ENCODE results near the gene RAI1.

RAI1 gene

DNA sequence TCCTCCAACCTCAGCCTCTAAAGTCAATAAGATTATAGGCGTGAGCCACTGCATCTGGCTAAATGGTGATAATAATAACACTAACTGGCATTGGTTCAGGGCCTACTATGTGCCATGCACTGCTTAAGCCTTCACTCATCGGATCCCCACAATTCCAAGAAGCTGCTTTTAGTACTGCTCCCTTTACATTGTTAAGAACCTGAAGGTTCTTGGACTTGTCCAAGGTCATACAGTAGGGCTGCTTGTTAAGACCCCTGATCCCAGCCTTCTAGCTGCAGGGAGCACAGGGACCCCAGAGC, 149.0 kb downstream of the RAI1 start:
- Histone ChIP-seq H3K27ac (ENCODE audit: extremely low read depth, low read depth, low read length) (no peak overlapping the region), H3K4me1 (ENCODE audit: control insufficient read depth, insufficient read depth, low read length) (peaks cover 13% of the 10 kb centered on the region), H3K4me3 (ENCODE audit: low read depth, low read length) (no peak overlapping the region), H3K36me3 (ENCODE audit: control insufficient read depth in 2 of 2, insufficient read depth in 1 of 2, low read length in 2 of 2) (peaks cover 0 to 4% of the 10 kb centered on the region in 2 experiments; a peak in 2 of 3 replicates), H3K9me3 (ENCODE audit: control insufficient read depth, insufficient read depth, low read depth, low read length) (no peaks in the 10 kb centered on the region)
- ChIA-PET CTCF (interaction anchor here (1.2 to 1.5 kb wide), 2 partner anchors 19 to 29 kb away, joined by 3 to 4 read pairs; no protein-coding TSS in a partner anchor), POLR2A (interaction anchor here (1.1 to 1.2 kb wide), 2 partner anchors 8 to 16 kb away, joined by 3 read pairs; no protein-coding TSS in a partner anchor)
- no peak for TF ChIP-seq ZBTB21 (tag by site-specific recombination; IDR thresholded peaks at IDR 0.05)
- no peak for TF ChIP-seq ZNF2 (tag by site-specific recombination; IDR thresholded peaks at IDR 0.05)
- TF ChIP-seq, protein P1, sequence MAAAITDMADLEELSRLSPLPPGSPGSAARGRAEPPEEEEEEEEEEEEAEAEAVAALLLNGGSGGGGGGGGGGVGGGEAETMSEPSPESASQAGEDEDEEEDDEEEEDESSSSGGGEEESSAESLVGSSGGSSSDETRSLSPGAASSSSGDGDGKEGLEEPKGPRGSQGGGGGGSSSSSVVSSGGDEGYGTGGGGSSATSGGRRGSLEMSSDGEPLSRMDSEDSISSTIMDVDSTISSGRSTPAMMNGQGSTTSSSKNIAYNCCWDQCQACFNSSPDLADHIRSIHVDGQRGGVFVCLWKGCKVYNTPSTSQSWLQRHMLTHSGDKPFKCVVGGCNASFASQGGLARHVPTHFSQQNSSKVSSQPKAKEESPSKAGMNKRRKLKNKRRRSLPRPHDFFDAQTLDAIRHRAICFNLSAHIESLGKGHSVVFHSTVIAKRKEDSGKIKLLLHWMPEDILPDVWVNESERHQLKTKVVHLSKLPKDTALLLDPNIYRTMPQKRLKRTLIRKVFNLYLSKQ (tag by site-specific recombination; IDR thresholded peaks at IDR 0.05; ENCODE audit: borderline replicate concordance), result no peak
- TF ChIP-seq KLF10 (tag by site-specific recombination; IDR thresholded peaks at IDR 0.05), result no peak
- no peak for TF ChIP-seq ZNF155 (tag by site-specific recombination; IDR thresholded peaks at IDR 0.05)

- ChIA-PET POLR2A (interaction anchor here (1.2 kb wide), 1 partner anchor 9 kb away, joined by 3 read pairs; no protein-coding TSS in a partner anchor), CTCF (no interaction called here)
- peaks cover 0 to 4% of the 10 kb centered on the region in 2 experiments; a peak in 2 of 3 replicates for H3K36me3 ChIP-seq (ENCODE audit: control insufficient read depth in 2 of 2, insufficient read depth in 1 of 2, low read length in 2 of 2)
- 0 out of 2 replicates have a peak, but pooled peaks have one; percentile 26 for TF ChIP-seq BCL11B (tag by site-specific recombination; IDR thresholded peaks at IDR 0.05; ENCODE audit: low read depth)
- TF ChIP-seq ZNF398 (tag by site-specific recombination; IDR thresholded peaks at IDR 0.05), result no peak
- no peak for TF ChIP-seq ZSCAN30 (tag by site-specific recombination; IDR thresholded peaks at IDR 0.05)
- TF ChIP-seq ZBTB20 (tag by site-specific recombination; IDR thresholded peaks at IDR 0.05), result no peak
- no peak for TF ChIP-seq ZNF555 (tag by site-specific recombination; conservative IDR thresholded peaks at IDR 0.05)
- no peak for TF ChIP-seq YY2 (tag by site-specific recombination; IDR thresholded peaks at IDR 0.05)
- TF ChIP-seq ZNF16 (tag by site-specific recombination; IDR thresholded peaks at IDR 0.05; ENCODE audit: low read depth), result 0 out of 2 replicates have a peak, but pooled peaks have one; percentile 47
- H3K4me3 ChIP-seq (ENCODE audit: low read depth, low read length), result no peak overlapping the region
- no peak overlapping the region for H3K27ac ChIP-seq (ENCODE audit: extremely low read depth, low read depth, low read length)
- peaks cover 16% of the 10 kb centered on the region for H3K4me1 ChIP-seq (ENCODE audit: control insufficient read depth, insufficient read depth, low read length)
- H3K9me3 ChIP-seq (ENCODE audit: control insufficient read depth, insufficient read depth, low read depth, low read length), result no peaks in the 10 kb centered on the region
Observed at GRCh38 chr17:17830740-17831207, 149.5 kb downstream of the RAI1 start.

- Histone ChIP-seq H3K27ac (ENCODE audit: extremely low read depth, low read depth, low read length) (no peak overlapping the region), H3K36me3 (ENCODE audit: control insufficient read depth in 2 of 2, insufficient read depth in 1 of 2, low read length in 2 of 2) (peaks cover 0 to 4% of the 10 kb centered on the region in 2 experiments; a peak in 2 of 3 replicates), H3K9me3 (ENCODE audit: control insufficient read depth, insufficient read depth, low read depth, low read length) (no peaks in the 10 kb centered on the region), H3K4me3 (ENCODE audit: low read depth, low read length) (no peak overlapping the region), H3K4me1 (ENCODE audit: control insufficient read depth, insufficient read depth, low read length) (peaks cover 17% of the 10 kb centered on the region)
- ChIA-PET CTCF (interaction anchor here (0.6 to 1.2 kb wide), 2 partner anchors 151 to 201 kb away, joined by 3 to 6 read pairs; no protein-coding TSS in a partner anchor), POLR2A (interaction anchor here (1.2 kb wide), 1 partner anchor 9 kb away, joined by 3 read pairs; no protein-coding TSS in a partner anchor)
- TF ChIP-seq ZNF623 (tag by site-specific recombination; IDR thresholded peaks at IDR 0.05) (no peak), ZNF473 (tag by site-specific recombination; IDR thresholded peaks at IDR 0.05) (no peak), ZNF48 (tag by site-specific recombination; IDR thresholded peaks at IDR 0.05) (no peak), ZSCAN18 (tag by site-specific recombination; IDR thresholded peaks at IDR 0.05) (no peak), ZNF654 (tag by site-specific recombination; IDR thresholded peaks at IDR 0.05; ENCODE audit: low read depth) (no peak), ZBTB7A (tag by site-specific recombination; IDR thresholded peaks at IDR 0.05; ENCODE audit: low read depth) (no peak), KLF9 (tag by site-specific recombination; IDR thresholded peaks at IDR 0.05; ENCODE audit: low read depth) (no peak), ZNF138 (tag by site-specific recombination; IDR thresholded peaks at IDR 0.05; ENCODE audit: borderline replicate concordance) (no peak), ZNF239 (tag by site-specific recombination; IDR thresholded peaks at IDR 0.05) (no peak)
- TF ChIP-seq, protein P2, sequence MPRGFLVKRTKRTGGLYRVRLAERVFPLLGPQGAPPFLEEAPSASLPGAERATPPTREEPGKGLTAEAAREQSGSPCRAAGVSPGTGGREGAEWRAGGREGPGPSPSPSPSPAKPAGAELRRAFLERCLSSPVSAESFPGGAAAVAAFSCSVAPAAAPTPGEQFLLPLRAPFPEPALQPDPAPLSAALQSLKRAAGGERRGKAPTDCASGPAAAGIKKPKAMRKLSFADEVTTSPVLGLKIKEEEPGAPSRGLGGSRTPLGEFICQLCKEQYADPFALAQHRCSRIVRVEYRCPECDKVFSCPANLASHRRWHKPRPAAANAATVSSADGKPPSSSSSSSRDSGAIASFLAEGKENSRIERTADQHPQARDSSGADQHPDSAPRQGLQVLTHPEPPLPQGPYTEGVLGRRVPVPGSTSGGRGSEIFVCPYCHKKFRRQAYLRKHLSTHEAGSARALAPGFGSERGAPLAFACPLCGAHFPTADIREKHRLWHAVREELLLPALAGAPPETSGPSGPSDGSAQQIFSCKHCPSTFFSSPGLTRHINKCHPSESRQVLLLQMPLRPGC (tag by site-specific recombination; IDR thresholded peaks at IDR 0.05), result no peak
- TF ChIP-seq, protein P3, sequence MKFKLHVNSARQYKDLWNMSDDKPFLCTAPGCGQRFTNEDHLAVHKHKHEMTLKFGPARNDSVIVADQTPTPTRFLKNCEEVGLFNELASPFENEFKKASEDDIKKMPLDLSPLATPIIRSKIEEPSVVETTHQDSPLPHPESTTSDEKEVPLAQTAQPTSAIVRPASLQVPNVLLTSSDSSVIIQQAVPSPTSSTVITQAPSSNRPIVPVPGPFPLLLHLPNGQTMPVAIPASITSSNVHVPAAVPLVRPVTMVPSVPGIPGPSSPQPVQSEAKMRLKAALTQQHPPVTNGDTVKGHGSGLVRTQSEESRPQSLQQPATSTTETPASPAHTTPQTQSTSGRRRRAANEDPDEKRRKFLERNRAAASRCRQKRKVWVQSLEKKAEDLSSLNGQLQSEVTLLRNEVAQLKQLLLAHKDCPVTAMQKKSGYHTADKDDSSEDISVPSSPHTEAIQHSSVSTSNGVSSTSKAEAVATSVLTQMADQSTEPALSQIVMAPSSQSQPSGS (tag by site-specific recombination; IDR thresholded peaks at IDR 0.05; ENCODE audit: low read depth), result no peak
Observed at GRCh38 chr17:17831208-17832031, 150.2 kb downstream of the RAI1 start.

Measured in HEK293 (cell line).